ENCODE results near the gene HHAT. TPM values are rescaled to one million over a fixed set of nuclear protein-coding genes. Genes with fewer than 3 reads are reported as not detected.

The HHAT gene
- not detected in 2 replicates for total RNA-seq (2011; cell fraction: chromatin; rRNA removed; ENCODE audit: low replicate concordance)
- total RNA-seq (2011; cell fraction: nucleolus; rRNA removed), result not detected in 2 replicates
- total RNA-seq (2011; cell fraction: nucleoplasm; rRNA removed), result not detected in 2 replicates
- total RNA-seq (2014; rRNA removed) (0.12 and 0.14 TPM in 2 replicates), total RNA-seq (2014; rRNA removed; fragmentation: Illumina TruSeq; extraction: Trizol) (0.13 and 0.15 TPM in 2 replicates), total RNA-seq (2015; rRNA removed; fragmentation: Illumina TruSeq; extraction: Trizol) (0.14 and 0.19 TPM in 2 replicates), total RNA-seq (2021) (0.11 and 0.13 TPM in 2 replicates), polyA plus RNA-seq (2011; rRNA removed) (not detected in 2 replicates), polyA plus RNA-seq (2014; fragmentation: Illumina TruSeq; extraction: Trizol) (0.10 TPM in 2 replicates), polyA plus RNA-seq (2014; fragmentation: Nextera tagmentation; extraction: Ambion mirVana) (under 1 TPM; 0.07 to 0.13 TPM), polyA plus RNA-seq (2014; rRNA removed) (0.16 and 0.23 TPM in 2 replicates), polyA minus RNA-seq (2011; rRNA and poly(A)+ RNA removed) (not detected in 2 replicates), Bru-seq, nascent RNA (percentile 8 among the genes with signal in this experiment), BruChase-seq, experiment 1, labeled RNA remaining after a 2-hour chase (percentile 10 among the genes with signal in this experiment), BruChase-seq, experiment 2, labeled RNA remaining after a 6-hour chase (percentile 9 among the genes with signal in this experiment)
- not detected in 2 replicates for polyA plus RNA-seq (2011; cell fraction: cytosol; rRNA removed)
- 0.04 TPM in 1 of 2 replicates, not detected in the other for polyA plus RNA-seq (2011; cell fraction: nucleus; rRNA removed)
- polyA plus RNA-seq (2012), result 0.14 and 0.18 TPM in 2 replicates
- polyA minus RNA-seq (2011; cell fraction: cytosol; rRNA and poly(A)+ RNA removed), result not detected in 2 replicates
- not detected in 2 replicates for polyA minus RNA-seq (2011; cell fraction: nucleus; rRNA and poly(A)+ RNA removed)
- long read RNA-seq, experiment 1, result 0 reads
- long read RNA-seq, experiment 2, result 0 reads
- long read RNA-seq, experiment 3, result 0 reads

DNA sequence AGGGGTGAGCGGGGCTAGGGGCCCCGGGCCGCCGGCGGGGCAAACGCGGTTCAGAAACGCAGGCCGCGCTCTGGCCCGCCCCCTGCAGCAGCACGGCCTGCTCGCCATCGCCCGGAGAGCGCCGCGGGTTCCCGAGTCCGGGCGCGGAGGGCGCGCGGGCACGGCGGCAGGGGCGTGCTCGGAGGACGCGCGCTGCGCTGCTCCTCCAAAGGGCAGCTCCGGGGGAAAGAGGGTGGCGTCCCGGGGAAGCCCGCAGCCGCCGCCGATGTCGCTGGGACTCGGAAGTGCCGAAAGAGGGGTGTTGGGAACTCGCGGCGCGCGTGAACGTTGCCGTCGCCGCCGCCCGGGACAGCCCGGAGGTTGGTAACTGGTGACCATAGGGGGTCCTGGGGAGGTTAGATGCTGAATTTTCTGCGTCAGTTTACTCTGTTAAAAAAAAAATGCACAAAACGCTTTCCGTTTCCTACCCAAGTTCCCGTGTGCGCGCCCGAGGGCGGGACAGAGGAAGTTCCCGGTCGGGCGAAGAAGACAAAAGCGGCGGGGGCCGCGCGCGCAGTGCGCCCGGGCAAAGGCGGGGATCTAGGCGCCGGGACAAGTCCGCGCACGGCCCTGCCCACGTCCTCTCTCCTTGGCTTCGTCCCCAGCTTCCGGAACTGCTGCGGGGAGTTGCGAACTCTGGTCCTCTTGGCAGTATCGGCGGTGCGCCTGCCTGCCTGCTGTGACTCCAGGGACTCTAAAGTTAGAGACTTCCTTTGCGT lies at the start of gene HHAT:
HHAT (plus strand) TSS at position 157 of the 758 bp plus-strand sequence. CDS start 20,074 bp downstream, outside the sequence.
- ChIA-PET POLR2A (interaction anchor here (0.5 kb wide), 1 partner anchor 120 kb away, joined by 3 read pairs; no protein-coding TSS in a partner anchor), CTCF (ENCODE audit: low intra/inter-chr PET ratio) (no interaction called here)
- Histone ChIP-seq H3K4me2 (ENCODE audit: insufficient read depth, low read length) (no peak within 1 kb of the TSS), H2AFZ (ENCODE audit: low read depth, low read length) (no peak within 1 kb of the TSS), H3K79me2 (ENCODE audit: control insufficient read depth, insufficient read depth, low read length) (no peaks in the 10 kb centered on the region), H3K4me3 (peak within 1 kb of the TSS; percentile 6; the same call in 1 of the 2 replicates), H3K9ac (ENCODE audit: insufficient read depth in 1 of 2, low read depth in 2 of 2, low read length in 2 of 2) (no peak within 1 kb of the TSS), H3K27ac (ENCODE audit: extremely low read depth, low read depth, low read length) (no peak within 1 kb of the TSS), H4K20me1 (replicated peaks; ENCODE audit: control insufficient read depth, insufficient read depth, low read length) (no peaks in the 10 kb centered on the region), H3K4me1 (replicated peaks in 1 of 2; ENCODE audit: control insufficient read depth in 2 of 2, insufficient read depth in 2 of 2, low read length in 2 of 2) (peaks cover 3 to 10% of the 10 kb centered on the region in 2 experiments; a peak in 2 of 5 replicates), H3K36me3 (ENCODE audit: control insufficient read depth, insufficient read depth, low read length) (no peaks in the 10 kb centered on the region), H3K9me3 (replicated peaks; ENCODE audit: control insufficient read depth, insufficient read depth, low read depth, low read length) (no peaks in the 10 kb centered on the region), H3K27me3 (ENCODE audit: control insufficient read depth in 2 of 2, insufficient read depth in 2 of 2, low read length in 2 of 2) (peaks cover 0 to 17% of the 10 kb centered on the region in 2 experiments; a peak in 2 of 5 replicates), H3K9me1 (ENCODE audit: control insufficient read depth, insufficient read depth, low read length) (no peaks in the 10 kb centered on the region)
- FAIRE-seq (no peak), ATAC-seq (no peak; the same call in 2 of the 3 replicates), DNase-seq (ENCODE audit: extremely low read depth in 1 of 4, low spot score in 3 of 4) (peak in 2 of 4 experiments; percentile 0 to 12)
- intact Hi-C loops (cut with micrococcal nuclease) (no loop called here), in situ Hi-C loops (cut with MboI) (no loop called here)
- 7% methylated on average over 56 of the region's 89 CpGs for WGBS (ENCODE audit: insufficient coverage, low coverage, missing lambda C conversion rate)
- no TSS peak for BruUV-seq (replicated peaks)
- TF ChIP-seq LCOR (CRISPR knock-in tag; IDR thresholded peaks at IDR 0.05), result no peak
- TF ChIP-seq POLR2AphosphoS5 (IDR thresholded peaks at IDR 0.05; ENCODE audit: control insufficient read depth, insufficient read depth, low read depth, low read length), result no peak
- TF ChIP-seq, protein P1, sequence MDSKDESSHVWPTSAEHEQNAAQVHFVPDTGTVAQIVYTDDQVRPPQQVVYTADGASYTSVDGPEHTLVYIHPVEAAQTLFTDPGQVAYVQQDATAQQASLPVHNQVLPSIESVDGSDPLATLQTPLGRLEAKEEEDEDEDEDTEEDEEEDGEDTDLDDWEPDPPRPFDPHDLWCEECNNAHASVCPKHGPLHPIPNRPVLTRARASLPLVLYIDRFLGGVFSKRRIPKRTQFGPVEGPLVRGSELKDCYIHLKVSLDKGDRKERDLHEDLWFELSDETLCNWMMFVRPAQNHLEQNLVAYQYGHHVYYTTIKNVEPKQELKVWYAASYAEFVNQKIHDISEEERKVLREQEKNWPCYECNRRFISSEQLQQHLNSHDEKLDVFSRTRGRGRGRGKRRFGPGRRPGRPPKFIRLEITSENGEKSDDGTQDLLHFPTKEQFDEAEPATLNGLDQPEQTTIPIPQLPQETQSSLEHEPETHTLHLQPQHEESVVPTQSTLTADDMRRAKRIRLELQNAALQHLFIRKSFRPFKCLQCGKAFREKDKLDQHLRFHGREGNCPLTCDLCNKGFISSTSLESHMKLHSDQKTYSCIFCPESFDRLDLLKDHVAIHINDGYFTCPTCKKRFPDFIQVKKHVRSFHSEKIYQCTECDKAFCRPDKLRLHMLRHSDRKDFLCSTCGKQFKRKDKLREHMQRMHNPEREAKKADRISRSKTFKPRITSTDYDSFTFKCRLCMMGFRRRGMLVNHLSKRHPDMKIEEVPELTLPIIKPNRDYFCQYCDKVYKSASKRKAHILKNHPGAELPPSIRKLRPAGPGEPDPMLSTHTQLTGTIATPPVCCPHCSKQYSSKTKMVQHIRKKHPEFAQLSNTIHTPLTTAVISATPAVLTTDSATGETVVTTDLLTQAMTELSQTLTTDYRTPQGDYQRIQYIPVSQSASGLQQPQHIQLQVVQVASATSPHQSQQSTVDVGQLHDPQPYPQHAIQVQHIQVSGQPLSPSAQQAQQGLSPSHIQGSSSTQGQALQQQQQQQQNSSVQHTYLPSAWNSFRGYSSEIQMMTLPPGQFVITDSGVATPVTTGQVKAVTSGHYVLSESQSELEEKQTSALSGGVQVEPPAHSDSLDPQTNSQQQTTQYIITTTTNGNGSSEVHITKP (IDR thresholded peaks at IDR 0.05; ENCODE audit: partially characterized antibody), result no peak
- no peak for TF ChIP-seq BRD9 (IDR thresholded peaks at IDR 0.05; ENCODE audit: low read depth, partially characterized antibody)
- no peak for TF ChIP-seq SRF (CRISPR knock-in tag; IDR thresholded peaks at IDR 0.05)
- TF ChIP-seq, protein P2, sequence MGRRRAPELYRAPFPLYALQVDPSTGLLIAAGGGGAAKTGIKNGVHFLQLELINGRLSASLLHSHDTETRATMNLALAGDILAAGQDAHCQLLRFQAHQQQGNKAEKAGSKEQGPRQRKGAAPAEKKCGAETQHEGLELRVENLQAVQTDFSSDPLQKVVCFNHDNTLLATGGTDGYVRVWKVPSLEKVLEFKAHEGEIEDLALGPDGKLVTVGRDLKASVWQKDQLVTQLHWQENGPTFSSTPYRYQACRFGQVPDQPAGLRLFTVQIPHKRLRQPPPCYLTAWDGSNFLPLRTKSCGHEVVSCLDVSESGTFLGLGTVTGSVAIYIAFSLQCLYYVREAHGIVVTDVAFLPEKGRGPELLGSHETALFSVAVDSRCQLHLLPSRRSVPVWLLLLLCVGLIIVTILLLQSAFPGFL (CRISPR knock-in tag; IDR thresholded peaks at IDR 0.05), result no peak
- TF ChIP-seq PRPF4 (IDR thresholded peaks at IDR 0.05; ENCODE audit: insufficient read depth, low read depth, low read length, poor library complexity, severe bottlenecking), result no peak
- TF ChIP-seq RCOR1 (IDR thresholded peaks at IDR 0.05; ENCODE audit: borderline replicate concordance in 1 of 2, low read depth in 2 of 2, low read length in 2 of 2), result no peak
- no peak for TF ChIP-seq PRMT5 (CRISPR knock-in tag; IDR thresholded peaks at IDR 0.05)
- no peak for TF ChIP-seq MAFF (IDR thresholded peaks at IDR 0.05; ENCODE audit: low read length)
